A549 treated with Hydrocortisone at 1 μM for 4 hours (cell line): ENCODE results near the gene TP53BP2. TPM values are rescaled to one million over a fixed set of nuclear protein-coding genes. Genes with fewer than 3 reads are reported as not detected.

Experiments
- total RNA-seq: library from RNA; stranded (reverse); fragments of 200-300 nt; extraction: Qiagen RNA extraction; gene quantifications from 5 replicates; pipeline ENCODE4 v1.2.3, GENCODE V29; 2022

The TP53BP2 gene, protein sequence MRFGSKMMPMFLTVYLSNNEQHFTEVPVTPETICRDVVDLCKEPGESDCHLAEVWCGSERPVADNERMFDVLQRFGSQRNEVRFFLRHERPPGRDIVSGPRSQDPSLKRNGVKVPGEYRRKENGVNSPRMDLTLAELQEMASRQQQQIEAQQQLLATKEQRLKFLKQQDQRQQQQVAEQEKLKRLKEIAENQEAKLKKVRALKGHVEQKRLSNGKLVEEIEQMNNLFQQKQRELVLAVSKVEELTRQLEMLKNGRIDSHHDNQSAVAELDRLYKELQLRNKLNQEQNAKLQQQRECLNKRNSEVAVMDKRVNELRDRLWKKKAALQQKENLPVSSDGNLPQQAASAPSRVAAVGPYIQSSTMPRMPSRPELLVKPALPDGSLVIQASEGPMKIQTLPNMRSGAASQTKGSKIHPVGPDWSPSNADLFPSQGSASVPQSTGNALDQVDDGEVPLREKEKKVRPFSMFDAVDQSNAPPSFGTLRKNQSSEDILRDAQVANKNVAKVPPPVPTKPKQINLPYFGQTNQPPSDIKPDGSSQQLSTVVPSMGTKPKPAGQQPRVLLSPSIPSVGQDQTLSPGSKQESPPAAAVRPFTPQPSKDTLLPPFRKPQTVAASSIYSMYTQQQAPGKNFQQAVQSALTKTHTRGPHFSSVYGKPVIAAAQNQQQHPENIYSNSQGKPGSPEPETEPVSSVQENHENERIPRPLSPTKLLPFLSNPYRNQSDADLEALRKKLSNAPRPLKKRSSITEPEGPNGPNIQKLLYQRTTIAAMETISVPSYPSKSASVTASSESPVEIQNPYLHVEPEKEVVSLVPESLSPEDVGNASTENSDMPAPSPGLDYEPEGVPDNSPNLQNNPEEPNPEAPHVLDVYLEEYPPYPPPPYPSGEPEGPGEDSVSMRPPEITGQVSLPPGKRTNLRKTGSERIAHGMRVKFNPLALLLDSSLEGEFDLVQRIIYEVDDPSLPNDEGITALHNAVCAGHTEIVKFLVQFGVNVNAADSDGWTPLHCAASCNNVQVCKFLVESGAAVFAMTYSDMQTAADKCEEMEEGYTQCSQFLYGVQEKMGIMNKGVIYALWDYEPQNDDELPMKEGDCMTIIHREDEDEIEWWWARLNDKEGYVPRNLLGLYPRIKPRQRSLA
- 20.9 to 35.2 TPM (median 25.6 TPM) in 5 replicates for total RNA-seq

DNA sequence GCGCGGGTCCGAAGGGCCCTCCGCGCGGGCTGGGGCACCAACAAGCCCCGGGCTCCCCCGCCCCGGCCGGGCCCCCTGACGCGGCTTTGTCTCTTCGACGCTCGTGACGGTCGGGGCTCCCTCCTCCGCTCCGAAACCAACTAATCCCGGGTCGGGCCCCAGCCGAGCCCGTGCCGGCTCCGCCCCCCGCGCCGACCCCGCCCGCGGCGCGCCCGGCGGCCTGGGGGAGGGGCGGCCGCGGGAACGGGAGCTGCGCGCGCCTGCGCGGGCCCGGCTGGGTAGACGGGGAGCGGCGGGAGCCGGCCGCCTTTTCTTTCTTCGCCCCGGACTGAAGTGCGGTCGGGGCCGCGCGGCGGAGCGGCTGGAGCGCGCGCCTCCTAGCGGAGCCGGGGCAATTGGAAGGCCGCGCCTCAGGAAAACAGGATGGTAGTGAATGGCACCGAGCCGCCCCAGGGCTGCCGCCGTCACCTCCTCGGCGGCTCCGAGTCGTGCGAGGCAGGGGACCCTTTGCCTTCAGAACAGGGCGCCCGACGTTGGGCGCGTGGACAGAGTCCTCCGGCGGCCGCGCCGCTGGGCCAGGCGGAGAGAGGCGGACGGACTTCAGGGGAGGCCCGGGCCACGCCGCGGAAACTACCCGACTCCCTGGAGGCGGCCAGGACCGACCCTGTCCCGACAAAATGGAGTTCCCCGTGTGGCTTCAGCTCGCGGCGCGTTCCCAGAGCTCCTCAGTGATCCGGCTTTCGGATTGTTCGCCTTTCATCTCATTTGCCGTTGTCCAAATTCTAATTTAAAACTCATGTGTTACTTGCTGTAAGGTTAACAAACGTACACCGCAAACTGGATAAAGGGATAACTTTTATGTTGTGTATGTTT, at the start of gene TP53BP2:
TP53BP2 (minus strand) TSS at position 138 of the 873 bp plus-strand sequence. CDS start 267 bp downstream, outside the sequence.

Other genes with a start within 250 kb of the TP53BP2 start
- 1.0 to 1.8 TPM (median 1.6 TPM) in 5 replicates for gene CAPN8, start 180.2 kb downstream of the TP53BP2 start, total RNA-seq
- 391 to 537 TPM (median 423 TPM) in 5 replicates for gene CAPN2, start 133.4 kb downstream of the TP53BP2 start, total RNA-seq